ENCODE results near the gene ENG.

Gene ENG

GRCh38 chr9:127794001-127794791, 60.3 kb downstream of the ENG start:
- no peak for DNase-seq (ENCODE audit: low spot score)
- H3K27me3 ChIP-seq (ENCODE audit: insufficient read depth, poor library complexity, severe bottlenecking): no peaks in the 10 kb centered on the region
- peaks cover 26% of the 10 kb centered on the region for H3K36me3 ChIP-seq (ENCODE audit: low read depth)
- no peaks in the 10 kb centered on the region for H3K4me1 ChIP-seq (ENCODE audit: insufficient read depth, poor library complexity, severe bottlenecking)
- TF ChIP-seq, protein P1, sequence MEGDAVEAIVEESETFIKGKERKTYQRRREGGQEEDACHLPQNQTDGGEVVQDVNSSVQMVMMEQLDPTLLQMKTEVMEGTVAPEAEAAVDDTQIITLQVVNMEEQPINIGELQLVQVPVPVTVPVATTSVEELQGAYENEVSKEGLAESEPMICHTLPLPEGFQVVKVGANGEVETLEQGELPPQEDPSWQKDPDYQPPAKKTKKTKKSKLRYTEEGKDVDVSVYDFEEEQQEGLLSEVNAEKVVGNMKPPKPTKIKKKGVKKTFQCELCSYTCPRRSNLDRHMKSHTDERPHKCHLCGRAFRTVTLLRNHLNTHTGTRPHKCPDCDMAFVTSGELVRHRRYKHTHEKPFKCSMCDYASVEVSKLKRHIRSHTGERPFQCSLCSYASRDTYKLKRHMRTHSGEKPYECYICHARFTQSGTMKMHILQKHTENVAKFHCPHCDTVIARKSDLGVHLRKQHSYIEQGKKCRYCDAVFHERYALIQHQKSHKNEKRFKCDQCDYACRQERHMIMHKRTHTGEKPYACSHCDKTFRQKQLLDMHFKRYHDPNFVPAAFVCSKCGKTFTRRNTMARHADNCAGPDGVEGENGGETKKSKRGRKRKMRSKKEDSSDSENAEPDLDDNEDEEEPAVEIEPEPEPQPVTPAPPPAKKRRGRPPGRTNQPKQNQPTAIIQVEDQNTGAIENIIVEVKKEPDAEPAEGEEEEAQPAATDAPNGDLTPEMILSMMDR (IDR thresholded peaks at IDR 0.05; ENCODE audit: poor library complexity, severe bottlenecking): no peak
- H3K4me3 ChIP-seq (ENCODE audit: severe bottlenecking): no peak overlapping the region
- no peak overlapping the region for H3K27ac ChIP-seq (ENCODE audit: poor library complexity, severe bottlenecking)
- H3K9me3 ChIP-seq (ENCODE audit: severe bottlenecking): no peaks in the 10 kb centered on the region
- ATAC-seq (ENCODE audit: low read depth): peak; percentile 5; the same call in 2 of the 3 replicates

DNA sequence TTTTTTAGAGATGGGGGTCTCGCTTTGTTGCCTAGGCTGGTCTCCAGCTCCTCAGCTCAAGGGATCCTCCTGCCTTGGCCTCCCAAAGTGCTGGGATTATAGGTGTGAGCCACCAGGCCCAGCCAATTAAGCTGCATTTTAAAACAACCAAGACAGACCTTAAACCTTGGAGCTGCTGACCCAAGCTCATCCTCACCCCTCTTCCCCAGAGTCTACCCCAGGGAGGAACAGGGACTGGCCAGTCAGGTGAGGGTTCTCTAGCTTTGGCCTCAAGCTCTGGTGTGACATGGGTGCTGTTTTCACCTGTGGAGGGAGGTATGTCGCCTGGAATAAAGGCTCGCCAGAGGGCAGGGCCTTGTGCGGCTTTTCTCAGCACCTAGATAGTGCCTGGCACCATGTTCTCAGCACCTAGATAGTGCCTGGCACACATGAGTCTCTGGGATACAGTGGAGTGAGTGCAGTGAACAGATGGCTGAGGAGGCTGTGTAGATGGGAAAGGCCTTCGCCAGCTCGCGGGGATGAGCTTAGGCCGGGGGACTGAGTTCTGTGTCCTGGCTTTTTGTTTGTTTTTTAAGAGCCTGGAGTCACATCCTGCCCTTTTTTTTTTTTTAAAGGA, 61.3 kb downstream of the ENG start:
- Histone ChIP-seq H3K9me3 (ENCODE audit: severe bottlenecking) (no peaks in the 10 kb centered on the region), H3K27ac (ENCODE audit: poor library complexity, severe bottlenecking) (no peak overlapping the region), H3K36me3 (ENCODE audit: low read depth) (peaks cover 36% of the 10 kb centered on the region), H3K27me3 (ENCODE audit: insufficient read depth, poor library complexity, severe bottlenecking) (no peaks in the 10 kb centered on the region), H3K4me3 (ENCODE audit: severe bottlenecking) (no peak overlapping the region), H3K4me1 (ENCODE audit: insufficient read depth, poor library complexity, severe bottlenecking) (no peaks in the 10 kb centered on the region)
- TF ChIP-seq, protein P1 (IDR thresholded peaks at IDR 0.05; ENCODE audit: poor library complexity, severe bottlenecking): no peak
- peak; percentile 17; the same call in 1 of the 3 replicates for ATAC-seq (ENCODE audit: low read depth)
- DNase-seq (ENCODE audit: low spot score): no peak

DNA sequence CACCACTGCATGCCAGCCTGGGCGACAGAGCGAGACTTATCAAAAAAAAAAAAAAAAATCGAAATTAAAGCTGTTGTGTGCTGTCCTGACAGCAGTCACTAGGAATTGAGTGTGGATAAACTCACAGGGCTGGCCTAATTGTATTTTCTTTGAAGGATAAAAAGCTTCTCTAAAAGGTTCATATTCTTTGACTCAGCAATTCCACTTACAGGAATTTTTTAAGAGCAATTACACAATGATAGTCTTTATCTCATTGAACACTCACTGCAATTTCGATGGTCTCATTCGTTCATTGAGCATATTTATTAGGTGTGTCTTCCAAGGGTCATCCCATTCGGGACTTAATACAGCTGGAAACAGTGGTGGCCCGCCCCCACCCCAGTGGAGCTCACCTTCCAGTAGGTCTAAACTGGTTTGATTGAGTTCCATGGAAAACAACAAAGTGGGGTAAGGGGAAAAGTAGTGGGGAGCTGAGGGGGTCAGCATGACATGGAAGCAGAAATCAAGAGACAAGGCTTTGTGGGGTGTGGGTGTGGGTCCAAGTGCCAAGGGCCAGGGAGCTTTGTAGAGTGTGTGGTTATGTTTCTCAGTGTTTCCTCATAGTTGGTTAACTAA, 61.9 kb downstream of the ENG start:
- ATAC-seq (ENCODE audit: low read depth) (no peak), DNase-seq (ENCODE audit: low spot score) (no peak)
- TF ChIP-seq, protein P1 (IDR thresholded peaks at IDR 0.05; ENCODE audit: poor library complexity, severe bottlenecking): no peak
- Histone ChIP-seq H3K27ac (ENCODE audit: poor library complexity, severe bottlenecking) (no peak overlapping the region), H3K36me3 (ENCODE audit: low read depth) (peaks cover 43% of the 10 kb centered on the region), H3K4me3 (ENCODE audit: severe bottlenecking) (no peak overlapping the region), H3K9me3 (ENCODE audit: severe bottlenecking) (no peaks in the 10 kb centered on the region), H3K4me1 (ENCODE audit: insufficient read depth, poor library complexity, severe bottlenecking) (no peaks in the 10 kb centered on the region), H3K27me3 (ENCODE audit: insufficient read depth, poor library complexity, severe bottlenecking) (no peaks in the 10 kb centered on the region)

DNA sequence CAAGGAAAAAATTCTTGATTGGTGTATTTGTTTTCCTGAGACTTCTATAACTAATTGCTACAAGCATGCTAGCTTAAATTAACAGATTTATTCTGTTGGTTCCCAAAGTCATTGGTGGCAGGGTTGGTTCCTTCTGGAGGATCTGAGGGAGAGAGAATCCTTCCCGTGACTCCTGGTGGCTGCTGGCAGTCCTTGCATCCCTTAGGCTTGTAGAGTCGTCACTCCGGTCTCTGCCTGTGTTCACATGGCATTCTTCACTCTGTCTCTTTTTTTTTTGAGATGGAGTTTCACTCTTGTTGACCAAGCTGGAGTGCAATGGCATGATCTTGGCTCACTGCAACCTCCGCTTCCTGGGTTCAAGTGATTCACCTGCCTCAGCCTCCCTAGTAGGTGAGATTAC, 63.4 kb downstream of the ENG start:
- H3K4me1 ChIP-seq (ENCODE audit: insufficient read depth, poor library complexity, severe bottlenecking): peaks cover 6% of the 10 kb centered on the region
- no peaks in the 10 kb centered on the region for H3K27me3 ChIP-seq (ENCODE audit: insufficient read depth, poor library complexity, severe bottlenecking)
- ATAC-seq (ENCODE audit: low read depth) (no peak), DNase-seq (ENCODE audit: low spot score) (no peak)
- TF ChIP-seq, protein P1 (IDR thresholded peaks at IDR 0.05; ENCODE audit: poor library complexity, severe bottlenecking): no peak
- no peaks in the 10 kb centered on the region for H3K9me3 ChIP-seq (ENCODE audit: severe bottlenecking)
- peaks cover 53% of the 10 kb centered on the region for H3K36me3 ChIP-seq (ENCODE audit: low read depth)
- H3K4me3 ChIP-seq (ENCODE audit: severe bottlenecking): no peak overlapping the region
- H3K27ac ChIP-seq (ENCODE audit: poor library complexity, severe bottlenecking): no peak overlapping the region
